NT2/D1 (cell line): ENCODE measurements around the gene ABCD1.

Source experiments
- YY1 ChIP-seq: IDR thresholded peaks from 2 replicates; pipeline ENCODE4 v1.6.1; 2011; ENCODE audit not compliant: insufficient read length, insufficient read depth
- ZNF274 ChIP-seq: IDR thresholded peaks from 2 replicates; pipeline ENCODE4 v1.6.1; 2011; ENCODE audit warnings: mild to moderate bottlenecking, low read depth, low read length

DNA sequence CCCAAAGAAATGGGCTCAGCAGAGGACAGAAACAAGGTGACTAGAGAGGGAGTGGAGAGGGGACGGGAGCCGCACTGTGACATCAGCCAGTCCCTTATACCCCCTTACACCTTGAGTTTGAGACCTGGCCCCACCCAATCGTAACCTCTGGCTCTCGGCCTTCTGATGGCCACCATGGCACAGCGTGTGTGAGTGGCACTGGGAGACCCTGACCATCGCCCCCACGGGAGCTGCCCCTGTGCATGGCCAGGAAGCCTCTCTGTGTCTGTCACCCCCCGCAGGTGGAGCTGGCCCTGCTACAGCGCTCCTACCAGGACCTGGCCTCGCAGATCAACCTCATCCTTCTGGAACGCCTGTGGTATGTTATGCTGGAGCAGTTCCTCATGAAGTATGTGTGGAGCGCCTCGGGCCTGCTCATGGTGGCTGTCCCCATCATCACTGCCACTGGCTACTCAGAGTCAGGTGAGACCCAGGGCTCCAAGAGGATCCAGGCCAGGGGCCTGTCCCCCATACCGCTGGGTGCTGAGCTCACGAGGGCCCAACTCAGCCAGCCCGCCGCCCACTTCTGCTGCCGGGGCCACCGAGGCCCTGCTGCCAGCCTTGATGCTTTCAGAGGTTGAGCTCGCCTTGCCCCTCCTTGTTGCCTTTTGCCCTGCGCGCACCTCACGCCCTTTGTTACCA is 4.4 kb downstream of the ABCD1 start:
- TF ChIP-seq ZNF274 (no peak), YY1 (no peak)
